Endothelial cell of umbilical vein (primary cell): ENCODE data around the gene BIRC2.

ENCODE experiments used
- MYC ChIP-seq: IDR thresholded peaks from one replicate; pipeline ENCODE4 v1.6.1; 2011; ENCODE audit warnings: mild to moderate bottlenecking, low read depth, low read length
- POLR2A ChIP-seq: IDR thresholded peaks from 2 replicates; pipeline ENCODE4 v1.6.1; 2012; ENCODE audit warnings: low read depth, mild to moderate bottlenecking, control low read depth, low read length
- TF ChIP-seq, protein P1 (sequence below), 2 donors: IDR thresholded peaks; 1 replicate in 1 of 2; 2 replicates in 1 of 2; pipeline ENCODE4 v1.5.1; 2011; ENCODE audit warnings: low read length in 2 of 2, mild to moderate bottlenecking in 2 of 2, moderate library complexity in 2 of 2, control low read depth in 1 of 2, inconsistent platforms in 1 of 2, low read depth in 1 of 2; ENCODE audit not compliant: insufficient read depth in 1 of 2; ENCODE audit errors: extremely low read depth in 1 of 2
- TF ChIP-seq, protein P2 (sequence below): IDR thresholded peaks from 2 replicates; pipeline ENCODE4 v1.6.1; 2011; ENCODE audit not compliant: insufficient read depth, insufficient read length

DNA sequence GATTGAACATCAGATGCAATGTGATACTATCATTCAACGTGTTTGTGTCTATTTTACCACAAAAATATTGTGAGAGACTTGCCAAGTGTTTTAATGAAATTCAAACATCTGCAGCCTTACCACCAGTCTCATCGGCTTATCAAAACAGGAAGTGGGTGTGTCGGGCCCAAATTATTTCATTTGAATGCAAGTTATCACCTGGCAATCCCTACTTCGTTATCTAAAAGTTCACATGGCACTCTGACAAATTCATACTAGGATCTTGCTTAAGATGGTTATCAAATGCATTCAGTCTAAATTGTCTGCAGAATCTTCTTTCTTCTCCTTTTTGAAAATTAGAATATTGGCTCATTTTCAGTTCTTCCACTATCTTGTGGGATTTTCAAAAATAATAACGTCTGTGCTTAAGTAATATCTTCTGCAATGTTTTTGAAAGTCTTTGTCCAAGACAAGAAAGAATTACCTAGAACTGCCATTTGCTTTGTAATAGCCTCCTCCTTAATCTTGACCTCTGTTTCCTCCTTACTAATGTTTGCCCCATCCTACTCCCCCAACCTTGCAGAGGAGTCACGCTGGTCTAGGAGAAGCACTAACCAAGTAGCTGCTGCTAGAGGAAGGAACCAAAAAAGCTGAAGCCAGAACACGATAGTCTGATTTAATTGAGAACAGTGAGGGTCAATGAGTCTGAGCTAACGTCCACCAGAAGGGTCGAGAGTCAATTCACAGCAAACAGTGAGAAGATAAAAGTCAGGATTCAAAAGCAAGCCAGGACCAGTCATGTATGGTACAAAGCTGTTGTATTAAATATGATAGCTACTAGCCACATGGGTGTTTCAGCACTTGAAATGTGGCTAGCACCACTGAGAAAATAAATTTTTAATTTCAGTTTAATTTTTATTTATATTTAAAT lies 39.9 kb upstream of the BIRC2 start:
- TF ChIP-seq, protein P1, sequence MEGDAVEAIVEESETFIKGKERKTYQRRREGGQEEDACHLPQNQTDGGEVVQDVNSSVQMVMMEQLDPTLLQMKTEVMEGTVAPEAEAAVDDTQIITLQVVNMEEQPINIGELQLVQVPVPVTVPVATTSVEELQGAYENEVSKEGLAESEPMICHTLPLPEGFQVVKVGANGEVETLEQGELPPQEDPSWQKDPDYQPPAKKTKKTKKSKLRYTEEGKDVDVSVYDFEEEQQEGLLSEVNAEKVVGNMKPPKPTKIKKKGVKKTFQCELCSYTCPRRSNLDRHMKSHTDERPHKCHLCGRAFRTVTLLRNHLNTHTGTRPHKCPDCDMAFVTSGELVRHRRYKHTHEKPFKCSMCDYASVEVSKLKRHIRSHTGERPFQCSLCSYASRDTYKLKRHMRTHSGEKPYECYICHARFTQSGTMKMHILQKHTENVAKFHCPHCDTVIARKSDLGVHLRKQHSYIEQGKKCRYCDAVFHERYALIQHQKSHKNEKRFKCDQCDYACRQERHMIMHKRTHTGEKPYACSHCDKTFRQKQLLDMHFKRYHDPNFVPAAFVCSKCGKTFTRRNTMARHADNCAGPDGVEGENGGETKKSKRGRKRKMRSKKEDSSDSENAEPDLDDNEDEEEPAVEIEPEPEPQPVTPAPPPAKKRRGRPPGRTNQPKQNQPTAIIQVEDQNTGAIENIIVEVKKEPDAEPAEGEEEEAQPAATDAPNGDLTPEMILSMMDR (IDR thresholded peaks at IDR 0.05; ENCODE audit: extremely low read depth in 1 of 2, insufficient read depth in 1 of 2, low read depth in 1 of 2, low read length in 2 of 2) = no peak
- TF ChIP-seq POLR2A (no peak), MYC (no peak)
- TF ChIP-seq, protein P2, sequence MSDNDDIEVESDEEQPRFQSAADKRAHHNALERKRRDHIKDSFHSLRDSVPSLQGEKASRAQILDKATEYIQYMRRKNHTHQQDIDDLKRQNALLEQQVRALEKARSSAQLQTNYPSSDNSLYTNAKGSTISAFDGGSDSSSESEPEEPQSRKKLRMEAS = no peak
